ENCODE measurements around the gene C2CD3. TPM values are rescaled to one million over a fixed set of nuclear protein-coding genes. Genes with fewer than 3 reads are reported as not detected.

The C2CD3 gene
- total RNA-seq, 1 experiment from 2014 or later = 37.9 TPM

DNA sequence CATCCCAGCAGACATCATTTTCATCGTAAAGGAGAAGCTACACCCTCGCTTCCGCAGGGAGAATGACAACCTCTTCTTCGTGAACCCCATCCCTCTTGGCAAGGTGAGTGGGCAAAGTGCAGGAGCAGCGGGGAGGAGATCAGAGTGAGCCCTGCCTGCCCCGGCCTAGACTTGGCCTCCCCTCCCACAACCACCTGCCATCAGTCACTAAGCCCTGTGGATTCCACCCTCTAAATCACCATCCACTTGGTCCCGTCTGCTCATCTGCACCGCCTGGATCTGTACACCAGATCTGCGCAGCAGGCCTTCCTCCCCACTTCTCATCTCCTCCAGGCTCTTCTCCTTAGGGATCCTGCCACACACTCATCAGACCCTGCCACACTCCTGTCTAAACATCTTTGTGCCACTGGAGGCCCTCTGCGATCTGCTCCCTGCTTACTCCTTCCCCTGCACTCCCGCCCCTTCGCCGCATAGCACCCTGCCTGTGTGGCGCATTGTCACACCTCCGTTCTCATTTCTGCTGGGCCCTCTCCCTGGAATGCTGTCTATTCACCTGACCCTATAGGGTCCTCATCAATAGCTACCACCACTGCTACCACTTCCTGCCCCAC is 202.3 kb downstream of the C2CD3 start:
- Histone ChIP-seq H3K4me3 (ENCODE audit: low read length) (no peak overlapping the region), H3K9me2 (replicated peaks; ENCODE audit: insufficient read depth, low read length) (no peaks in the 10 kb centered on the region), H4K20me1 (ENCODE audit: insufficient read depth, low read depth, low read length) (peaks cover 12% of the 10 kb centered on the region; the same call in 1 of the 2 replicates), H3K27me3 (ENCODE audit: low read length) (0 out of 2 replicates have a peak, but pooled peaks cover 2% of the 10 kb centered on the region), H3K9me3 (ENCODE audit: low read length) (no peaks in the 10 kb centered on the region), H3K4me2 (ENCODE audit: low read depth, low read length, poor library complexity, severe bottlenecking) (no peak overlapping the region), H3K36me3 (ENCODE audit: insufficient read depth, low read length) (no peaks in the 10 kb centered on the region), H3K4me1 (ENCODE audit: low read length) (peaks cover 38% of the 10 kb centered on the region), H3K9ac (ENCODE audit: low read length) (no peak overlapping the region), H3K79me2 (ENCODE audit: low read length) (no peaks in the 10 kb centered on the region), H2AFZ (ENCODE audit: low read length) (no peak overlapping the region), H3K27ac (ENCODE audit: low read length) (no peak overlapping the region)
- no peak for DNase-seq

GRCh38 chr11:73965764-73966121 is 205.1 kb downstream of the C2CD3 start:
- Histone ChIP-seq H3K9ac (ENCODE audit: low read length) (no peak overlapping the region), H3K36me3 (ENCODE audit: insufficient read depth, low read length) (no peaks in the 10 kb centered on the region), H2AFZ (ENCODE audit: low read length) (no peak overlapping the region), H4K20me1 (ENCODE audit: insufficient read depth, low read depth, low read length) (no peaks in the 10 kb centered on the region), H3K27me3 (ENCODE audit: low read length) (0 out of 2 replicates have a peak, but pooled peaks cover 2% of the 10 kb centered on the region), H3K9me2 (replicated peaks; ENCODE audit: insufficient read depth, low read length) (no peaks in the 10 kb centered on the region), H3K79me2 (ENCODE audit: low read length) (no peaks in the 10 kb centered on the region), H3K4me3 (ENCODE audit: low read length) (no peak overlapping the region), H3K4me1 (ENCODE audit: low read length) (peaks cover 16% of the 10 kb centered on the region), H3K9me3 (ENCODE audit: low read length) (no peaks in the 10 kb centered on the region), H3K4me2 (ENCODE audit: low read depth, low read length, poor library complexity, severe bottlenecking) (no peak overlapping the region), H3K27ac (ENCODE audit: low read length) (no peak overlapping the region)
- no peak for DNase-seq

- no peak for DNase-seq
Measured at GRCh38 chr11:73965076-73965763, 205.6 kb downstream of the C2CD3 start.

GRCh38 chr11:73963861-73964260 is 206.9 kb downstream of the C2CD3 start:
- H3K79me2 ChIP-seq (ENCODE audit: low read length) = no peaks in the 10 kb centered on the region
- H3K36me3 ChIP-seq (ENCODE audit: insufficient read depth, low read length) = no peaks in the 10 kb centered on the region
- peaks cover 12% of the 10 kb centered on the region for H3K4me1 ChIP-seq (ENCODE audit: low read length)
- peak overlapping the region; percentile 54 for H3K4me2 ChIP-seq (ENCODE audit: low read depth, low read length, poor library complexity, severe bottlenecking)
- no peak overlapping the region for H3K4me3 ChIP-seq (ENCODE audit: low read length)
- DNase-seq = no peak
- H3K9me2 ChIP-seq (replicated peaks; ENCODE audit: insufficient read depth, low read length) = no peaks in the 10 kb centered on the region
- peak overlapping the region; percentile 26 for H3K9ac ChIP-seq (ENCODE audit: low read length)
- no peaks in the 10 kb centered on the region for H3K9me3 ChIP-seq (ENCODE audit: low read length)
- H4K20me1 ChIP-seq (ENCODE audit: insufficient read depth, low read depth, low read length) = no peaks in the 10 kb centered on the region
- 0 out of 2 replicates have a peak, but pooled peaks cover 2% of the 10 kb centered on the region for H3K27me3 ChIP-seq (ENCODE audit: low read length)
- no peak overlapping the region for H2AFZ ChIP-seq (ENCODE audit: low read length)
- H3K27ac ChIP-seq (ENCODE audit: low read length) = no peak overlapping the region

More at GRCh38 chr11:73965076-73965763, 205.6 kb downstream of the C2CD3 start:
- 0 out of 2 replicates have a peak, but pooled peaks cover 2% of the 10 kb centered on the region for H3K27me3 ChIP-seq (ENCODE audit: low read length)
- no peaks in the 10 kb centered on the region for H3K9me3 ChIP-seq (ENCODE audit: low read length)
- H3K4me3 ChIP-seq (ENCODE audit: low read length) = peak overlapping the region; percentile 32; the same call in 1 of the 2 replicates
- H3K9me2 ChIP-seq (replicated peaks; ENCODE audit: insufficient read depth, low read length) = no peaks in the 10 kb centered on the region
- no peak overlapping the region for H3K9ac ChIP-seq (ENCODE audit: low read length)
- peaks cover 14% of the 10 kb centered on the region for H3K4me1 ChIP-seq (ENCODE audit: low read length)
- H3K4me2 ChIP-seq (ENCODE audit: low read depth, low read length, poor library complexity, severe bottlenecking) = peak overlapping the region; percentile 54
- no peak overlapping the region for H3K27ac ChIP-seq (ENCODE audit: low read length)
- H3K79me2 ChIP-seq (ENCODE audit: low read length) = no peaks in the 10 kb centered on the region
- no peaks in the 10 kb centered on the region for H3K36me3 ChIP-seq (ENCODE audit: insufficient read depth, low read length)
- H2AFZ ChIP-seq (ENCODE audit: low read length) = no peak overlapping the region
- H4K20me1 ChIP-seq (ENCODE audit: insufficient read depth, low read depth, low read length) = no peaks in the 10 kb centered on the region

Small RNAs within 50 kb of the gene (small RNA-seq; reads per million reads assigned to genes)
- not detected for gene AP002392.1

Other genes starting within 250 kb of the C2CD3 start
- 0.22 TPM in 1 of 2 replicates, not detected in the other for gene DNAJB13, start 220.0 kb downstream of the C2CD3 start, total RNA-seq (2014; rRNA removed; shearing (Covaris generic); ENCODE audit: low replicate concordance)
- gene UCP2, start 188.2 kb downstream of the C2CD3 start, total RNA-seq (2014; rRNA removed; shearing (Covaris generic); ENCODE audit: low replicate concordance) = 189 and 274 TPM in 2 replicates
- 3.0 and 4.0 TPM in 2 replicates for gene UCP3, start 161.9 kb downstream of the C2CD3 start, total RNA-seq (2014; rRNA removed; shearing (Covaris generic); ENCODE audit: low replicate concordance)
- 39.1 and 59.1 TPM in 2 replicates for gene PPME1, start 287 bp upstream of the C2CD3 start, total RNA-seq (2014; rRNA removed; shearing (Covaris generic); ENCODE audit: low replicate concordance)
- gene P4HA3, start 140.6 kb upstream of the C2CD3 start, total RNA-seq (2014; rRNA removed; shearing (Covaris generic); ENCODE audit: low replicate concordance) = not detected in 2 replicates
- gene PGM2L1, start 227.4 kb upstream of the C2CD3 start, total RNA-seq (2014; rRNA removed; shearing (Covaris generic); ENCODE audit: low replicate concordance) = 0.07 TPM in 1 of 2 replicates, not detected in the other

All from Karpas-422 (cell line).